ENCODE data around the gene DMKN.

DNA sequence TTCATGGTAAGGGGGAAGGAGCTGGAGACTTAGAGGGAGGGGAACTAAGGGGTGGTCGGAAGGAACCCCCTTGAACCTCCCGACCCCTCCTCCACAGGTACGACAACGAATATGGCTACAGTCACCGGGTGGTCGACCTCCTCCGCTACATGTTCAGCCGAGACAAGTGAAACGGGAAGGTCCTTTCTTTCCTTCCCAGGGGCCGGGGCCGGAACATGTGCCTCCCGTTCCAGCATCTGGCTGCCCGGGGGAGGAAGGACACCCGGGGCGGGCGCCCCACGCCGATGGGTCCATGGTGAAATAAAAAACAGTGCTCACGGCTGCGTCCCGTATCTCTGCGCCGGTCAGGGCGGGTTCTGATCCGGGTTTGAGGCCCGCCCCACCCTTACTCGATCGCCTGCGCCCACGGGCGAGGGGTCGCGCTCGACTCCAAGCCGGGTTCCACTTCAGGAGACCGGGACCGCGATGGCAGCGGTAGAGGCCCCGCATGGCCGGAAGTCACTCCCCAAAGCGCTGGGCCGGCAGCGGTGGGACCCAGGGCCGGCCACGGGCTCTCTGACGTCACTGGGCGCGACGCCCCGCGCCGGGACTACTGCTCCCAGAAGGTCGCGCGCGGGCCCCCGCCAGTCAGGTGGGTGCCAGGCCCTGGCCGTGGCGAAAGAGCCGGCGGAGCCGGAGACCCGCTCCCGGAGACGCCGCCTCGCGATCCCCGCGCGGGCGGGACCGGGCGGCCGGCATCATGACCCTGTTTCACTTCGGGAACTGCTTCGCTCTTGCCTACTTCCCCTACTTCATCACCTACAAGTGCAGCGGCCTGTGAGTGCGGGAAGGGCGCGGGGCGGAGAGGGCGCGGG is 31.8 kb upstream of the DMKN start, which contains the start of gene TMEM147:
- TF ChIP-seq GATA2 (IDR thresholded peaks at IDR 0.05; ENCODE audit: low read depth, low read length): no peak
- TF ChIP-seq GATA3 (IDR thresholded peaks at IDR 0.05; ENCODE audit: low read depth, low read length): no peak
